CD4-positive, alpha-beta T cell treated with Interferon gamma for 1 hour (primary cell): ENCODE data around the gene FAF2.
"Not testable (repeated sequence)": the region's sequence is repeated elsewhere in the genome, so short reads cannot be mapped to it uniquely, and the experiment has no call there.

ENCODE experiments used
- DNase-seq: peaks from one replicate; pipeline ENCODE4 v3.0.0-alpha.2; 2020

Gene FAF2

DNA sequence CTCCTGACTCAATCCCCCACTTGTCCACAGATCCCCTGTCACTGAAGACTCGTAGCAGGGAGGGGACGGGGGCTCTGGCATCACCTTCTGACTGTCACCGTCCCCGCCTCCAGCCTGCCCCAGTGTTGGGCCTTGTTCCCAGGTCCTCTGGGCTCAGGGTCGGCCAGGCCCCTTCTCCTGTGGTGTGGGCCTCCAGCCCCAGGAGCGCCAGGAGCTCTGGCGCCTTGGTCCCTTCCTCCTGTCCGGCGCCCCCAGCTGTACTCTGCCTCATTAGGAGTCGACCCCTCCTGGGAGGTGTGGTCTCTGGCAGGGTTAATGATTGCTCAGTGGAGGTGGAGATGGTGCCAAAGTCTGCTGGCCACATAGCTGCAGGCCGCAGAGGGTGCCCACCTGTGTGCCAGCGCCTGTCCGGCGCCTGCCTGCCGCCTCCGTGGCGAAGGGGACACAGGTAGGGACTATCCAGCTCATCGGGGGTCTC lies 100.8 kb downstream of the FAF2 start, which contains the start of gene CDHR2:
TSS of gene CDHR2 (plus strand) at position 376 of the 478 bp plus-strand sequence. CDS start 16,011 bp downstream, outside the sequence.
- DNase-seq, result no peak

DNA sequence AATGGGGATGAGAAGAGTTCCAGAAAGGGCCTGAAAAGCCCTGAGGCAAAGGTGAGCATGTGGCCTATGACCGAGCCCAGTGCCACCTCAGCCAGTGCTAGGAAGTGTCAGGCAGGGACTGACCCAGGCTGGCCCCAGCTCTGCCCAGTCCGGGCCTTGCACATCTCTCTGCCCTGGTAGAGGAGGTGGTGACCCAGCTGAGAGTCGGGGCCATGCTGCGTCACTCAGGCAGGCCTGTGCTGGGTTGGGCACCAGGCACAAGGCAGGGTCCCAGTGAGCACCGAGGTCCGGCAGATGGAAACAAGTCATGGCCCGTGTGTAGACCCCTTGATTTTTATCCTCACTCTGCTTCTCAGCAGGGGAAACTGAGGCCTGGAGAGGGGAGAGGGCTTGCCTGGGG lies 101.7 kb downstream of the FAF2 start:
- no peak for DNase-seq

DNA sequence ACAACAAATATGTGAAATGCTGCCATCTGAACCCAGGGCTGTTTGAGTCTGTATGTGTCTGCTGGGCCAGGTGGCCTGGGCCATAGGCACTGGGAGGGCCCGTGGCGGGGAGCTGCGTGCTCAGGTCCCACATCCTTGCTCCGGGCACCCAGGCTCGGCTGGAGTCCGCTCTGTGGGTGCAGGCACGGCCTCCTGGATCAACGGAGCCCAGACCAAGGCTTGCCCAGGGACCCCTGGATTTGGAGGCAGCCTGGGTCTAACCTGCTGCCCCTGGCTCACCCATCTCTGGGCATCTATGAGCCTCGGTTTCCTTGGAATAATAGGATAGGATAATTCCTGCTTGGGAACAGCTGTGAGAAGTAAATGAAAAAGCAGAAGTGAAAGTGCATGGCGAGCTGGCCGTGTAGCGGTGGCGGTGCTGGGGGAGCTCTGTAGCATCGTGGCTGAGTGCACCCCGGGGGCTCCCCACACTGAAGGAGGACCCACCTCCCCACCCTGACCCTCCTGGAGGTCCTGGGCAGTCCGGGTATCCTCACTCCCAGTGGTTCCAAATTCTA lies 102.2 kb downstream of the FAF2 start:
- DNase-seq, result no peak

DNA sequence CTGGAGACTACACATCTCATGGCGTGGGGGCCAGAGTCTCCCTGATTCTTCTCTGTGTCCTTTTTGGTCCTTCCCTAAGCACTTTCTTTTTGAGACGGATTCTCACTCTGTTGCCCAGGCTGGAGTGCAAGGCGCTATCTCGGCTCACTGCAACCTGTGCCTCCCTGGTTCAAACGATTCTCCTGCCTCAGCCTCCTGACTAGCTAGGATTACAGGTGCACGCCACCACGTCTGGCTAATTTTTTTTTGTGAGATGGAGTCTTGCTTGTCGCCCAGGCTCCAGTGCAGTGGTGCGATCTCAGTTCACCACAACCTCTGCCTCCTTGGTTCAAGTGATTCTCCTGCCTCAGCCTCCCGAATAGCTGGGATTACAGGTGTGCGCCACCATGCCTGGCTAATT lies 102.8 kb downstream of the FAF2 start:
- not testable (repeated sequence) for DNase-seq

DNA sequence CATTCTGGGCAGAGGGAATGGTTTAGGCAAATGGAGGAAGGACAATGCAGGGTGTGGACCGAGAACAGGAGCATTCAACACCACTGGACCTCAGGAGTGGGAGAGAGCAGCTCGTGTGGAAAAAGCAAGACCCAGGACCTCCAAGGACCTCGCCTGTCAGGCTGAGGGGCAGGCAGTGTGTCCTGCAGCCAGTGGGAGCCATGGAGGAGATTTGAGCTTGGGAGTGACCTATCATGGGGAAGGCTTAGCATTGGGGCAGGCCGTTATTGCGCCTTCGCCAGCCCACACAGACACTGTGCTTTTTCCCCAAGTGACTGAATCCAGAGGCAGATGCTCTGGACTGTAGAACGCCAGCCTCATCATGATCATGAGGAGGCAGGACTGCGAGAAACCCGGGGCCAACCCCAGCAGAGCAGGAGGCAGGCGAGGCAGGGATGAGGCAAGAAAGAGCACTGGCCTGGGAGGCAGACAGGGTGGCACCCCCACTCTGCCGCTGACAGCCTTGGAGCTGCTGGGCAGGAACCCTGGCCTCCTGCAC lies 104.2 kb downstream of the FAF2 start:
- DNase-seq, result no peak

DNA sequence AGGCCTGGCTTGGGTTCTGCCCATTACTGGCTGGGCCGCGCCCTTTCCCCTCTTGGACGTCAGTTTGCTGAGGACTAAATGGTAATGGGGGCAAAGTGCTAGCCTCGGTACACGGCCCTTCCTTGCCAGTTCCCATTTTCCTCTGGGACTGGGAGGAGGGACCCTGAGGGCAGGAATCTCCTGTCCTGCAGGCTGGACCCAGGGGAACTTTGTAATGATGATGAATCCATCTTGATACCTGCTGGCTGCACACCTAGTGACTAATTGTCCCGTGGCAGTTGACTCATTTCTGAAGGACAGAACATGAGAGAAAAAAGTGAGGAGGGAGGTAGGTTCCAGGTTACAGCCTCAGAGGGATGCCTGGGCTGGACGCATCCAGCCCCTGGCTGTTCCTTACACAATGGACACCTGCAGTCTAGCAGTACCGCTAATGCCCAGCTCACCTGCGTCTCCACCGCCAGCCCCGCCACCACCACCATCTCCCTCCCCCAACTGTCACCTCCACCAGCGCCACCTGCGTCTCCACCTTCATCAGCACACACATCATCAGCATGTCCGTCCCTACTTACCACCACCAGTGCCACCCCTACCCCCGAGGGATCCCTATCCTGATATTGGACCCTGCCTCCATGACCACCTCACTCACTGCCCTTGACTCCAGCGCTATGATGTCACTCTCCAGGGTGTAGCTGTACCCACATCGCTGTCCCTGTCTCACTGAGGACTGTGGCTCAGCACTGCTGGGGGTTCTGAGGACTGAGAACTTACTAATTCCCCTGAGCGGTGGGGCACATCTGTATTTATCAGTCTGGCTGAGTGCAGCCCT lies 105.3 kb downstream of the FAF2 start:
- DNase-seq, result no peak

DNA sequence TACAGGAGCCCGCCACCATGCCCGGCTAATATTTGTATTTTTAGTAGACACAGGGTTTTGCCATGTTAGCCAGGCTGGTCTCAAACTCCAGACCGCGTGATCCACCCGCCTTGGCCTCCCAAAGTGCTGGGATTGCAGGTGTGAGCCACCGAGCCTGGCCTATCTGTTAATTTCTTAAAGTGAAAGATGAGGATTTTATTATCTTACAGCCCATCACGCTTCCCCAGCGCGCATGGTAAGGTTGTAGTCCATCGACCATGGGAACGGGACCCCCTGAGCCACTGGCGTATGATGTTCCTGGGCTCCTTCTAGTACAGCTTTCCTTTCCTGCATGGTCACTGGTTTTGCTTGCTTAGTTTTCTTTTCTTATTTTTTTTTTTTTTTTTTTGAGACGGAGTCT lies 109.7 kb downstream of the FAF2 start:
- DNase-seq, result no peak
